Trophoblast cell (in vitro differentiated cells and primary cell): Measurements from ENCODE around the gene CDRT15L2.
"Not testable (repeated sequence)": the region's sequence is repeated elsewhere in the genome, so short reads cannot be mapped to it uniquely, and the experiment has no call there.

ENCODE experiments used
- DNase-seq, 2 donors: peaks; one replicate each; pipeline ENCODE4 v3.0.0-alpha.2; 2016
- H2AFZ ChIP-seq: 2 replicates; pipeline ENCODE4 v1.6.1; 2013; ENCODE audit warnings: low read length, moderate library complexity, mild to moderate bottlenecking; ENCODE audit not compliant: insufficient read depth, poor library complexity
- H2AK5ac ChIP-seq: 2 replicates; pipeline ENCODE4 v1.6.1; 2013; ENCODE audit warnings: mild to moderate bottlenecking, low read length
- H2BK120ac ChIP-seq: 2 replicates; pipeline ENCODE4 v1.6.1; 2013; ENCODE audit warnings: low read length, mild to moderate bottlenecking, moderate library complexity; ENCODE audit not compliant: insufficient read depth, poor library complexity
- H2BK12ac ChIP-seq: 2 replicates; pipeline ENCODE4 v1.6.1; 2013; ENCODE audit warnings: mild to moderate bottlenecking, low read length, moderate library complexity
- H2BK5ac ChIP-seq: 2 replicates; pipeline ENCODE4 v1.6.1; 2013; ENCODE audit warnings: low read length, low read depth, moderate library complexity, mild to moderate bottlenecking; ENCODE audit not compliant: poor library complexity
- H3K14ac ChIP-seq: 2 replicates; pipeline ENCODE4 v1.6.1; 2013; ENCODE audit warnings: mild to moderate bottlenecking, low read length
- H3K18ac ChIP-seq: 2 replicates; pipeline ENCODE4 v1.6.1; 2013; ENCODE audit warnings: mild to moderate bottlenecking, low read length
- H3K23ac ChIP-seq: 2 replicates; pipeline ENCODE4 v1.6.1; 2013; ENCODE audit warnings: low read length
- H3K27ac ChIP-seq: 2 replicates; pipeline ENCODE4 v1.5.1; 2013; ENCODE audit warnings: low read depth, mild to moderate bottlenecking, inconsistent platforms, low read length, moderate library complexity
- H3K27me3 ChIP-seq: 2 replicates; pipeline ENCODE4 v1.6.1; 2013; ENCODE audit warnings: inconsistent platforms, mild to moderate bottlenecking, low read length, moderate library complexity; ENCODE audit not compliant: insufficient read depth
- H3K36me3 ChIP-seq, 2 experiments: 1 replicate in 1 of 2; 2 replicates in 1 of 2; pipeline ENCODE4 v1.6.1; 2013; ENCODE audit warnings: low read length in 2 of 2, mild to moderate bottlenecking in 2 of 2, moderate library complexity in 1 of 2; ENCODE audit not compliant: insufficient read depth in 2 of 2, control insufficient read depth in 1 of 2
- H3K4ac ChIP-seq: 2 replicates; pipeline ENCODE4 v1.6.1; 2013; ENCODE audit warnings: low read depth, mild to moderate bottlenecking, low read length, moderate library complexity
- H3K4me1 ChIP-seq, 2 experiments: 1 replicate in 1 of 2; 2 replicates in 1 of 2; pipeline ENCODE4 v1.6.1; 2013; ENCODE audit warnings: low read length in 2 of 2, mild to moderate bottlenecking in 2 of 2, moderate library complexity in 1 of 2; ENCODE audit not compliant: insufficient read depth in 2 of 2, control insufficient read depth in 1 of 2
- H3K4me2 ChIP-seq: 2 replicates; pipeline ENCODE4 v1.6.1; 2013; ENCODE audit warnings: inconsistent platforms, mild to moderate bottlenecking, low read length, moderate library complexity
- H3K4me3 ChIP-seq: 2 replicates; pipeline ENCODE4 v1.5.1; 2013; ENCODE audit warnings: mild to moderate bottlenecking, low read depth, low read length, inconsistent platforms
- H3K79me1 ChIP-seq: one replicate; pipeline ENCODE4 v1.6.1; 2013; ENCODE audit warnings: low read length
- H3K79me2 ChIP-seq: 2 replicates; pipeline ENCODE4 v1.6.1; 2013; ENCODE audit warnings: low read length, mild to moderate bottlenecking; ENCODE audit not compliant: control insufficient read depth, insufficient read depth, poor library complexity
- H3K9ac ChIP-seq: 2 replicates; pipeline ENCODE4 v1.6.1; 2013; ENCODE audit warnings: mild to moderate bottlenecking, low read length
- H3K9me3 ChIP-seq: 2 replicates; pipeline ENCODE4 v1.6.1; 2013; ENCODE audit warnings: low read depth, mild to moderate bottlenecking, control low read depth, inconsistent platforms, low read length; ENCODE audit not compliant: insufficient read depth
- H4K12ac ChIP-seq: 2 replicates; pipeline ENCODE4 v1.6.1; 2013; ENCODE audit warnings: low read depth, mild to moderate bottlenecking, low read length, moderate library complexity
- H4K8ac ChIP-seq: 2 replicates; pipeline ENCODE4 v1.6.1; 2013; ENCODE audit warnings: low read depth, mild to moderate bottlenecking, low read length, moderate library complexity
- H4K91ac ChIP-seq: one replicate; pipeline ENCODE4 v1.6.1; 2013; ENCODE audit warnings: low read depth, mild to moderate bottlenecking, low read length, moderate library complexity
- WGBS: extraction: QIAGEN DNeasy Blood & Tissue Kit; methylation state at CpG from one replicate; pipeline ENCODE4 v1.1.7; 2013; ENCODE audit warnings: missing lambda C conversion rate; ENCODE audit not compliant: insufficient read length, insufficient coverage; ENCODE audit errors: extremely low coverage; 5-methylcytosine and 5-hydroxymethylcytosine counted together

The CDRT15L2 gene

GRCh38 chr17:20547923-20548322 lies 31.6 kb upstream of the CDRT15L2 start:
- not testable (repeated sequence) for H3K9me3 ChIP-seq, H2BK12ac ChIP-seq, H3K79me1 ChIP-seq, H3K9ac ChIP-seq, H3K27ac ChIP-seq, H2AFZ ChIP-seq, H2BK120ac ChIP-seq, H3K14ac ChIP-seq, H3K36me3 ChIP-seq, H3K4me2 ChIP-seq, H3K4me1 ChIP-seq, H4K12ac ChIP-seq, H2AK5ac ChIP-seq, DNase-seq, H4K91ac ChIP-seq, H3K4ac ChIP-seq, H3K79me2 ChIP-seq, H3K27me3 ChIP-seq, H2BK5ac ChIP-seq, H3K4me3 ChIP-seq, H4K8ac ChIP-seq, H3K23ac ChIP-seq, H3K18ac ChIP-seq
- WGBS: no CpG with 5 or more reads among the region's 5 CpGs

GRCh38 chr17:20552920-20553319 lies 26.6 kb upstream of the CDRT15L2 start:
- not testable (repeated sequence) for H2BK120ac ChIP-seq, H3K4me2 ChIP-seq, H3K4me1 ChIP-seq, H4K8ac ChIP-seq, H4K91ac ChIP-seq, DNase-seq, H4K12ac ChIP-seq, H3K9me3 ChIP-seq, H3K14ac ChIP-seq, H3K79me1 ChIP-seq, H3K4me3 ChIP-seq, H3K27me3 ChIP-seq, H3K36me3 ChIP-seq, H3K27ac ChIP-seq, H3K18ac ChIP-seq, H3K4ac ChIP-seq, H2AFZ ChIP-seq, H3K23ac ChIP-seq, H2BK5ac ChIP-seq, H2AK5ac ChIP-seq, H3K9ac ChIP-seq, H3K79me2 ChIP-seq, H2BK12ac ChIP-seq
- no CpG with 5 or more reads among the region's 6 CpGs for WGBS

GRCh38 chr17:20554728-20555127 lies 24.8 kb upstream of the CDRT15L2 start:
- not testable (repeated sequence) for H4K12ac ChIP-seq, H2BK5ac ChIP-seq, H3K9ac ChIP-seq, H2BK120ac ChIP-seq, H3K9me3 ChIP-seq, H3K36me3 ChIP-seq, H3K79me2 ChIP-seq, H3K27me3 ChIP-seq, H3K4me1 ChIP-seq, H2AFZ ChIP-seq, H3K23ac ChIP-seq, H3K14ac ChIP-seq, H4K91ac ChIP-seq, H3K4ac ChIP-seq, H2BK12ac ChIP-seq, H3K4me2 ChIP-seq, H3K27ac ChIP-seq, H4K8ac ChIP-seq, DNase-seq, H3K4me3 ChIP-seq, H3K18ac ChIP-seq, H2AK5ac ChIP-seq, H3K79me1 ChIP-seq
- no CpG with 5 or more reads among the region's 4 CpGs for WGBS

- no CpG with 5 or more reads among the region's 20 CpGs for WGBS
- H2AK5ac ChIP-seq, H4K8ac ChIP-seq, H2BK5ac ChIP-seq, H3K4ac ChIP-seq, H2AFZ ChIP-seq, H3K27ac ChIP-seq, H3K9ac ChIP-seq, H4K91ac ChIP-seq, H2BK12ac ChIP-seq, H3K79me2 ChIP-seq, H3K23ac ChIP-seq, DNase-seq, H4K12ac ChIP-seq, H3K9me3 ChIP-seq, H2BK120ac ChIP-seq, H3K4me2 ChIP-seq, H3K14ac ChIP-seq, H3K36me3 ChIP-seq, H3K4me3 ChIP-seq, H3K79me1 ChIP-seq, H3K4me1 ChIP-seq, H3K27me3 ChIP-seq, H3K18ac ChIP-seq: not testable (repeated sequence)
These were observed 24.2 kb upstream of the CDRT15L2 start for GRCh38 chr17:20555135-20556010.
